GM20000 (cell line): Measurements from ENCODE around the gene CD81.

Experiments
- DNase-seq: peaks from one replicate; pipeline ENCODE4 v3.0.0; 2012; ENCODE audit warnings: low spot score
- TF ChIP-seq, protein P1 (sequence below): IDR thresholded peaks from 2 replicates; pipeline ENCODE4 v1.5.1; 2012; ENCODE audit warnings: mild to moderate bottlenecking, control low read depth; ENCODE audit errors: extremely low read depth, missing control alignments

Gene CD81

DNA sequence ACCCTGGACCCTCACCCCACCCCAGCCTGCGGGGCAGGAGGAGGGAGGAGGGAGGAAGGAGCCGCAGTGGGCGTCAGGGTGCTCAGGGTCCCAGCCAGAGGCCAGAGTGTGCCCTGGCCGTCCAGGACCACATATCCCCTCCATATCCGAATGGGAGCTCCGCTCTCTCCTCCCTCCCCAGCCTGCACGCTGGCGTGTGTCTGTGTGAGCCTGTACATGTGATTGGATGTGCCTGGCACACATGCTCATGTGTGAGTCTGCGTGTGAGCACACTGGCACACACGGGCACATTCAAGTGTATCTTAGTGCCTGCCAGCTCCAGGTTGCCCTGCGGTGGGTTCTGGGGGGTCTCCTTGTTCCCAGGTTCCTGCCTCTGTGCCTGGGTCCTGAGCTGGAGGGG, 31.6 kb downstream of the CD81 start:
- TF ChIP-seq, protein P1, sequence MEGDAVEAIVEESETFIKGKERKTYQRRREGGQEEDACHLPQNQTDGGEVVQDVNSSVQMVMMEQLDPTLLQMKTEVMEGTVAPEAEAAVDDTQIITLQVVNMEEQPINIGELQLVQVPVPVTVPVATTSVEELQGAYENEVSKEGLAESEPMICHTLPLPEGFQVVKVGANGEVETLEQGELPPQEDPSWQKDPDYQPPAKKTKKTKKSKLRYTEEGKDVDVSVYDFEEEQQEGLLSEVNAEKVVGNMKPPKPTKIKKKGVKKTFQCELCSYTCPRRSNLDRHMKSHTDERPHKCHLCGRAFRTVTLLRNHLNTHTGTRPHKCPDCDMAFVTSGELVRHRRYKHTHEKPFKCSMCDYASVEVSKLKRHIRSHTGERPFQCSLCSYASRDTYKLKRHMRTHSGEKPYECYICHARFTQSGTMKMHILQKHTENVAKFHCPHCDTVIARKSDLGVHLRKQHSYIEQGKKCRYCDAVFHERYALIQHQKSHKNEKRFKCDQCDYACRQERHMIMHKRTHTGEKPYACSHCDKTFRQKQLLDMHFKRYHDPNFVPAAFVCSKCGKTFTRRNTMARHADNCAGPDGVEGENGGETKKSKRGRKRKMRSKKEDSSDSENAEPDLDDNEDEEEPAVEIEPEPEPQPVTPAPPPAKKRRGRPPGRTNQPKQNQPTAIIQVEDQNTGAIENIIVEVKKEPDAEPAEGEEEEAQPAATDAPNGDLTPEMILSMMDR = no peak
- DNase-seq = no peak

DNA sequence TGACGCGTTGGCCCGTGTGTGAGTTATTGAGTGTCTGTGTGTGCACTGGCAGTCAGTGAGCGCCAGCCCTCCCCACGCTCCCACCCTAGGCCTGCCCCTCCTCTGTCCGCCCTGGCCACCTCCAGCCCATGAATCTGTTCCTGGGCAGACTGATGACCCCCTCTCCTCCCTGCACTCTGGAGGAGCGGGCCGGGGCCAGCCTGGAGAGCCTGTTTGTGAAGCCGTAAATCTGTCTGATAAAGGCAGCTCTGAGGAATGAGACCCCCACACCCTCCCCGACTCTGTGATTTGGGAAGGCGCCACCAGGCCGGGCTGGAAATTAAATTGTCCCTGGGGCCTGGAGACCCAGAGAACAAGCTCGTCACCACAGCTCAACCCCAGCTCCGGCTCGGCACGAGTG, 32.0 kb downstream of the CD81 start:
- DNase-seq = no peak
- TF ChIP-seq, protein P1 = no peak

DNA sequence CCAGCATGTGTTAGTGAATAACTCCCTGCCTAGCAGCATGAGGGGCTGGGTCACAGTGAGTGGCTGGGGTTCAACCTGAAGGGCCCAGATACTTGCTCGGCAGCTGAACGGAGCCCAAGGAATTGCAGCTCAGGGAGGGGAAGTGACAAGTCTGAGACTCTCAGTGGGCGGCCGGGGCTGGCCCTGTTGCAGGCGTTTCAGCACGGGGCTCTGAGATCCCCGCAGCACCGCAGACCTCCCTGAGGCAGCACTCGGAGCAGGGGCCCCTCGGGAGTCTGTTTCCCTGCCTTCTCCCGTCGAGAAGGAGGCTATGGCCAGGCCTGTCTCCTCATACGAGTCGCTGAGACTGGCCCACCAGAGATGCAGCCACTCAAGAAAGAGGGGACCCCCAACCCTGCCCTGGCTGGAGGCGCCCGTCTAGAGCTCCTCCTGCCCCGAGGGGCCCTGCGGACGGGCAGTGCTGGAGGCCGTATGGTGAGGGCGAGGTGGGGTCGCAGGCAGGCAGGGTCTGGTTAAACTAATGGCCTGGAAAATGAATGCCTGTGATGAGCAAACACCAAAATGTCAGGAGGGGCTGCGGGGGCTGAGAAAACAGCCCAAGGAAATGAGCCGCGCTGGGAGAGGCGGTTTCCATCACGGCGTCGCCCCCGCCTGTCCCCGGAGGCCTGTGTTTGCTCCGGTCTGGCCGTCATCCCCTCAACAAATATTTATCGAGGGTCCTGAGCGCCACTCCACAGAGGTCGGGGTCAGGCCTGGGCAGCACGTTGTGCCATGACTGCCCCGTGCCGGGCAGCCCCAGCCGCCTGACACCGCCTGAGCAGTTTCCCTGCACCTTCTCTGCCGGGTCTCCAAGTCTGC, 32.7 kb downstream of the CD81 start:
- TF ChIP-seq, protein P1 = no peak
- DNase-seq = no peak

DNA sequence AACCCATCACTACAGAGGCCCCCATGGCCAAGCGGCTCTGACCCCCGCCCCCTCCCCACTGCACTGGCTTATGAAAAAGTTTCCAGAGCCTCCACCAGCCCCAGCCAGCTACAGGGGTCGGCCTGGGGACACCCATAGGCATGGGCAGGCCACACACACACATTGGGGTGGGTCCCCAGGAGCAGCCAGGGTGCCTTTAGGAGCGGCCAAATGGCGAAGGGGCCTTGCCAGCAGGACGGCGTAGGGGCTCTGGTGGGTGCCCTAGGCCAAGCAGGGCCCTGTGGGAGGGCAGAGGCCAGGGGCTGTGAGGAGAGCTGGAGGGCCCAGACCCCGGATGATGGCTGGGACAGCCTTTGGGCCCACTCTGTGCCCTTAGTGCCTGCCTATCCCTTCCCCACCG, 33.5 kb downstream of the CD81 start:
- DNase-seq = no peak

DNA sequence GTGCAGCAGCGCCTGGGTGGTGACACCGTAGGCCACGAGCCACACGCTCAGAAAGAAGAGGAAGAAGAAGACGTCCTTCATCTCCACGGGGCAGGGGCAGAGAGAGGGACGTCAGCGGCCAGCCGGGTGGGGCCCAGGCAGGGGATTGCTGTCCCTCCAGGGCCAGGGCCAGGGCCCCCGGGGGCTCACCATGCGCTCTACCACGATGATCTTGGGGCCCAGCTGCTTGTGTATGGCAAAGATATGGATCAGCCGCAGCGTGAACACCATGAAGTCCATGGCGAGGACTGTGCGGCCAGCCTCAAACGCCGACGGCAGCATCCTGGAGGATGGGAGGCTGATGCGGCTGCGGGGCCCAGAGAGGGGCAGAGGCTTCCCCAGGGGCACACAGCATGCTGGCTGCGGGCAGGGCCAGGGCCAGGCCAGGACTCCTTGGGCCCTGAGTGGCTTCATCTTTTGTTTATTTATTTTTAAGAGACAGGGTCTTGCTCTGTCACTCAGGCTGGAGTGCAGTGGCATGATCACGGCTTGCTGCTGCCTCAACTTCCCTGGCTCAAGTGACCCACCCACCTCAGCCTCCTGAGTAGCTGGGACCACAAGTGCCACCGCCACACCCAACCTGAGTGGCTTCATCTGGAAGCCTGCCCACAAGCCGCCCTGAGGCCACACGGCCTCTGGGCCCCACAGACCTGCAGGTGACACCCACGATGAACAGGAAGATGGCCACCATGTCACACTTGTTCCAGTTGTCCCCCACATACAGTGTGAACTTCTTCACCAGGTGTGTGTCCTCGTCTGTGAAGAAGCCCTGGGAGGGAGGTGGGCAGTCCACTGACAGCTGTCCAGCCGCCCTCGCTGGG, 34.6 kb downstream of the CD81 start:
- TF ChIP-seq, protein P1 = no peak

More for the DNA sequence above, 33.5 kb downstream of the CD81 start:
- TF ChIP-seq, protein P1 = no peak

DNA sequence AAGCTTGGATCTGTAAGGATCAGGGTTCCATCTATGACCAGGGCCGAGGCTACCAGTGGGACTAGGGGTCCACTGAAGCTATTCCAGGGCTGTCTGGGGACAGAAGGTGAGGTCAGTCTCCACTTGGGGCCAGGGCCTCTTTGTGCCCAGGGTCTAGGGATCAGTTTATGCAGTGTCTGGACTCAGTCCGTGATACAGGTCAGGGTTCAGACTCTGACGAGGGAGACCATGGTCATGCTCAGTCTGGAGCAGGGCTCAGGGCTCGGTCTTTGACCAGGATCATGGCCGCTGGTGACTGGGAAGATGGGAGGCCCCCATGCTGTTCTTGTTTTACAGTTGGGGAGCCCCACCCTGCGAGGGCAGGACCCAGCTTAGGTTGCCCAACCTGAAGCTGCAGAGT, 35.2 kb downstream of the CD81 start:
- no peak for DNase-seq
- TF ChIP-seq, protein P1 = no peak

More for the DNA sequence above, 34.6 kb downstream of the CD81 start:
- DNase-seq = no peak
